SW 1271 (cell line): ENCODE data around the gene RGS12.
"Not testable (repeated sequence)": the region's sequence is repeated elsewhere in the genome, so short reads cannot be mapped to it uniquely, and the experiment has no call there.

ENCODE experiments used
- DNase-seq, 2 experiments: peaks; one replicate each; lab custom pipeline; 2025; lab: John Stamatoyannopoulos, UW

RGS12 gene

DNA sequence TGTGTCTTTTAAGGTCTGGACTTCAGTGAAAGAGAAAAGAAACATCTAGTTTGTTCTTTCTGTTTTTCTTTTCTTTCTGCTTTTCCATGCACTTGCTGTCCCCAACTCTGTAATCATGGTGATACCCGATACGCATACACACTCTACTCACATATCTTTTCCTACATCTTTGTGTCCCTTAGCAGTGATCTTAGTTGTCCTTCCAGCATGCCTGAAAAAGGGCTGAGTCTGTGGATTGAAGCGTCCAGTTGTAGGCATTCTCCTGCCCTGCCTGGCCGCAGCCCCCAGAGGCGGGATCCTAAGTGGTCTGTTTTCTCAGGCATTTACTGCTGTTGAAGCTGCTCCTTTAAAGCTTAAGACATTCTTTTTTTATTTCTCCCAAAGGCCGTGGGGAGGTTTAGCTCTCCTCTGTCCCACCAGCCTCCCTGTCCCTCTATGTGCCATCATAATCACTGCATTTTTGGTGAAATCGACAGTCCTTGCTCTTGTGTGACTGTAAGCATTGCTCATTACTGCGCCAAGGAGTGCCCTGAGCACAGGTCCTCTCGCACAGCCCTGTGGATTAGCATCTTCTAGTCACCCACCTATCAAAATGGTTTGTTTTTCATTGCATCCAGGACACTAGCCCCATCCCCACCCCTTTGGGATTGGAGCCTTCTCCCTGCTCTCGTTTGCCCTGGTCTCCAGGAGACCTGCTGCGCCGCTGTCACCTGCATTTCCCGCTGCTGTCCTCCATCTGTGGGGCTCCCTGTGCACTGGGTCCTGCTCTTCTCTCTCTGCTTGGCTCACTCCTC is 4.4 kb downstream of the RGS12 start:
- no peak for DNase-seq

DNA sequence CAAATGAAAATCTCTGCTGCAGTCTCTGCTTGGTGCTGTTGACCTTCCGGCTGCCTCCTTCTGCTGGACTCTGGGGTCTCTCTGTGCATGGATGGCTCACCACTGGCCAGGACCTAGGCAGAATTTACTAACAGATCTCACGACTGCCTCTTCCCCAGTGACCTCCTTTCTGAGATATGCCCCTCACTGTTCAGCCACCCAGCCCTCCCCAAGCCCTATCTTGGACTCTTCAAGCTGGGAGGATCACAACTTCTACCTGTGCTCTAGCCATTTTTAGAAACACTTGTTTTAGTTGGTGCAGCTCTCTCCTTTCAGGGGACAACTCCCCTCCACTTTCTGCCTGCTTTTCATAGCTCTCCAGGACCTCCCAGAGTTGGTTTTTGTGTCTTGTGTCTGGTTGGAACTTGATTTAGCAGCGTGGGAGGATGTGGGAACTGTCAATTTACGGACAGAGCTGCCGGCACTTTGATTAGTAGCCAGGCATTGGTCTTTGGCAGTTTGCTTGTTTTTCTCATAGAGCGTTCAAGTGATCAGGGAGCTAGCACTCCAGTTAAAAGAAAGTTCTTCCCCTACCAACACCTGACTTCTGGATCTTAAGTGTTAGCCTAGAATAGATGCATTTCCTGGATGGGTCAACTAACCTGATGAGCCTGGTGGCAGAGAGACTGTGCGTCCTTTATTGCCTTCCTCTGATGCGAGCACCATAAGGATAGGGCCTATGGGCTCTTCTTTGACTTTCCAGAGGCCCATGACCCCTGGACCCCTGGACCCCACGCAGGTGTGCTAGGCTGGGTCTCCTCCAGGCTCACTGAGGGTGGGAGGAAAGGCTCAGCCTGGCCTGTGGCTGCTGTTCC is 6.5 kb downstream of the RGS12 start:
- DNase-seq = no peak

DNA sequence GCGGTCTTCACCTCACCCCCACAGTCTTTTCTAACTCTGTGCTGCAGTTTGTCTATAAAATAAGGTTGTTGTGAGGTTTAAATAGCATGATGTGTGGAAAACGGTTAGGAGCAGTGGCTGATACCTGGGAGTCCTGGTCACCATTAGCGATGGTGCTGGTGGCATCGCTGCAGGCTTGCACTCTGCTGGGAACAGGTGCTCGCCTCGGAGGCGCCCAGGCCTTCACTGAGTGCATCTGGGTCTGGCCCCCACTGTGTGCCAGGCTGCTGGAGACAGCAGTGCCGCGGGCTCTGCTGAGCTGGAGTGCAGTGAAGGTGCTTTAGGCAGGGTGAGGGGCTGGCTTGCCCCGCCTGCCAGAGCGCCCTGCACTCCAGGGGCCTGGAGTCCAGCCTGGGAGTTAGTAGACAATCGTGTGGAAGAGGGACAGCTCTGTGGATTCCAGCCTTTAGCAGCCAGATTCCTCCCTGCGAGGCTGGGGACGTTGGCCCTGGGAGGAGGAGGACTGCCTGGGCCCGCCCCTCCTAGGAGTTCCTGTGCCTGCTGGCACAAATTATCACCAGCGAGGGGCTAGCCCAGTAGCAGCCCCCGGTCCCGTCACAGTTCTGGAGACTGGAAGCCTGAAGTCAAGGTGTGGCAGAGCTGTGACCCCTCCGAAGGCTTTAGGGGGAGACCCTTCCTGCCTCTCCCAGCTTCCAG is 7.3 kb downstream of the RGS12 start:
- no peak for DNase-seq

DNA sequence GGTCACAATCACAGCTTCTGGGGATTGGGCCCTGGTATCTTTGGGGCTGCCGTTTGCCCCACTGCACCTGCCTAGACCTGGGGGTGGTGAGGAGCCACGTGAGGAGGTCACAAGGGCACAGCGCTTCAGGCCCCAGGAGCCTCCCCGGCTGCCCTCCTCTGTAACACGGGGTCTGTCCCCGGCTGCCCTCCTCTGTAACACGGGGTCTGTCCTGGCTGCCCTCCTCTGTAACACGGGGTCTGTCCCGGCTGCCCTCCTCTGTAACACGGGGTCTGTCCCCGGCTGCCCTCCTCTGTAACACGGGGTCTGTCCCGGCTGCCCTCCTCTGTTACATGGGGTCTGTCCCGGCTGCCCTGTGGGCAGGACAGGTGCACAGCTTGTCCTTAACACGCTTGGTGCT is 8.1 kb downstream of the RGS12 start:
- not testable (repeated sequence) for DNase-seq

DNA sequence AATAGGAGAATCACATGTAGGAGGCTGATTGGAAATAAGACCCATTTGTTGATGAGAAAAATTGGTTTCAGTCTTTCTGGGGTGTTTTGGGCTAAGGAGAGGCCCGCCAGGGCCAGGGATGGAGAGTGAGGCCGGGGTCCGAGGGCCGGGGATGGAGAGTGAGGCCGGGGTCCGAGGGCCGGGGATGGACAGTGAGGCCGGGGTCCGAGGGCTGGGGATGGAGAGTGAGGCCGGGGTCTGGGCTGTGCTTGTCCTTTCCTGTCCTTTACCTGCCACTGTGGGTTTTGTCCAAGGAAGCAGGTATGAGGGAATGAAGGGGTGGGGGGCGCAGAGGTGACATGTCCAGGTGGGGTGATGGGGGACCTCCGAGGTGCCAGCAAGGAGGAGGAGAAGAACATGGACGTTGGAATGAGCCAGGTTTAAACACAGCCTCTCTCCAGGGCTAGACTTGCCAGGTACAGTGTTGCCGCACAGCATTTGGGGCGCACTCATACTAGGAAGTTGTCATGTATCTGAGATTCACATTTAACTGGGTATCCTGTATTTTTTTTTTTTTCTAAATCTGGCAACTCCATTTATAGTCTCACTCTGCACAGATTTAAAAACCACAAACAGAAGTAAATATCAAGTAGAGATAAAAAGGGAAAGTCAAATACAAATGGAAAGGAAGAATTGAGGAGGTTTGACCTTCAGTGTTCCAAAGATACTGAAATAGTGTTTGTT is 8.8 kb downstream of the RGS12 start:
- no peak for DNase-seq

DNA sequence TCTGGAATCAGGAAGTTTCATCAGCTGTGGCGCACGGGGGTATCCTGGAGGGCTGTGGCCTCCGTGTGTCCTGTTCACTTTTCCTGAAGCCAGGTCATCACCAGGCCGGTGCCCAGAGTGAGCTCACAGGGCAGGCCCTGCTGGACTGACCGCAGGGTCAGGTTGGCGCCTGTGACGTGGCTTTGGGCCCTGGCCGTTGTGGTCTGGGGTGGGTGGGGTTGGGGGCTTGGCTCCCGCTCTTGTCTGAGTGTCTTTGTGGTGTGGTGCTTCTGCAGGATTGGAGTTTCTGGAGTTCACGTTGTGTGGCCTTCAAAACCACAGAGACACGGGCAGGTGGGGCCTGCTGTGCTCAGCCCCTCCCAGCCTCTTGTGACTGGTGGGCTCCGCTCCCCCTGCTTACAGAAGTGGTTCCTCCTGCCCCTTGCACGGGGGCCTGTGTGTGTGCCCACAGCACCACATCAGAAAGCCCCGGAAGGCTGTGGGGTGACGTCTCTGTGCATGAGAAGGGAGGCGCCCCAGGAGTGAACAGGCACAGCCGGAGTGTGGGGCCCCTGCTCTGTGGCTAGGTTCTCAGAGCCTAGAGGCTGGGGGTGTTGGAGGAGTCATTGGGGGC is 9.5 kb downstream of the RGS12 start:
- DNase-seq = no peak

DNA sequence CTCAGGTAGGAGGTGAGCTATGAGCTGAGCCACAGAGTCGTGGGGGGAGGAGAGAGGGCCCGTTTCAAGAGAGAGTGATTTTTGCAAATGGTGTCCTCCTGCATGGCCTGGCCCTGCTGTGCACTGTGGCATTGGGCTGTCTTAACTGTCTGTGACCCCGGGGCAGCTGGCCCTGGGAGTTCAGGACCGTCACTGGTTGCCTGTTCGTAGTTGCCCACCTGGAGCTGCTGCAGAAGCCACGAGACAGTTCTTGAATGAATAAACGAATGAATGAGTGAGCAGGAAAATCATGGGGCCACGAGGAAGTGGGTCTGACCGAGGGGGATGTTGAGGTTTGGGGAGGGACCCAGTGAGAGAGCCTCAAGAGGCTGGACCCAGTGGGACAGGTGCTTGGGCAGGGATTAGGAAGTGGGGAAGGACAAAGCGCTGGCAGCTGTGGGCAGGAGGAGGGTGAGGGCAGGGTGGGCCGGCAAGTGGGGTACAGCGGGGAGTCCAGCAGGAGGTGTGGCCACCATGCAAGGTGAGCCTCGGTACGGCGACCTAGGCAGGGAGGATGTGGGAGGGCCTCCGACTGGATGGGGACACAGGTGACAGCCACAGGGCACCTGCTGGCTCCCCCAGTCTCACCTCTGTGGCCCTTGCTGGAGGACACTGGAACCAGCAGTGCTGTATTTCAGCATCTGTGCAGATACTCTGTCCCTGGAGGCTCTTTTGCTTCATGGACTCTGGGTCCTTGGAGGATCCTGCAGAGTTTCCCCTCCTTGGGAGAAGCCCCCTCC is 10.2 kb downstream of the RGS12 start:
- DNase-seq = no peak

DNA sequence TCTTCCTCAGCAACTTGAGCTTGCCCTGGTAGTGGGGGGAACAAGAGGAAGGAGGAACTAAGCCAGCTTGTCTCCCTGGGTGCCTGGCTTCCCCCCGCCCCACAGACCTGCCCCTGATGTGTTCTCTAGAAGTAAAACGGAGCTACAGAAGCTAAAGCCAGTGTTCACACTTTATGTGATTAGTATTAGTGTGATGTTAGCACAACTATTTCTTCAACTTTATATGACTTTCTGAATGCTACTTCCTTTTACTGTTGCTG is 10.7 kb downstream of the RGS12 start:
- DNase-seq = no peak

DNA sequence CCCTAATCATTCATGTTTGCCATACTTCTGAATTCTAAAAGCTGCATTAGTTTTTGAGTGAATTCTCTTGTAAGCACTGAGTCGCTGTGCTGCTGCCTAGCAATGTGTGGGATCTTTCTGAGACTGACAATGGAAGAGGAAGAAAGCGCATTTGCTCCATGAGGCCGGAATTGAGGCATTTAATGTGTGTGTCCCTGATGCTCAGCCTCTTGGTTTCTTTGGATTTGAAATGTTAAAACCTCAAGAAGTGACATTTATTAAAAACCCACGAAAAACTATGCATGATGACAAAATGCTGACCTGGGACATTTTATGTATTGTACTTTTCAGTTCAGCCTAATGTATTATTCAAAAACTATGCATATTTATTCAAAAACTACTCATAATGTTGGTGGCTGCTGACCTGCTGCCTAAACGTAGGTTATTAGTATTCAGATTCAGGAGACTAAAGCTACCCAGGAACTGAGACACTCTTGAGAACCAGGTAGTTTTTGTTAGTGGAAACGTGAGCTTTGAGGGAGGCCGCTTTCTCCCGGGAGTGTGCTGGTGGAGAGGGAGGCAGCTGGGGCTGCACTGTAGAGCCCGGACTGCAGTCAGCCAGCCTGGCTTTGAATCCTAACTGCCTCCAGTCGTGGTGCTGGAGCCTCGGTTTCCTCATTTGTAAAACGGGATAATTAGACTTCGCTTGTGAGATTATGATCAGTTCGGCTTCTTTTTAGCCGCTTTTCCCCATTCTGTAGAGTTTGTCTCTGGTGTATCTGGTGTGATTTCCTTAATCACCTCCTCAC is 11.3 kb downstream of the RGS12 start:
- no peak for DNase-seq

DNA sequence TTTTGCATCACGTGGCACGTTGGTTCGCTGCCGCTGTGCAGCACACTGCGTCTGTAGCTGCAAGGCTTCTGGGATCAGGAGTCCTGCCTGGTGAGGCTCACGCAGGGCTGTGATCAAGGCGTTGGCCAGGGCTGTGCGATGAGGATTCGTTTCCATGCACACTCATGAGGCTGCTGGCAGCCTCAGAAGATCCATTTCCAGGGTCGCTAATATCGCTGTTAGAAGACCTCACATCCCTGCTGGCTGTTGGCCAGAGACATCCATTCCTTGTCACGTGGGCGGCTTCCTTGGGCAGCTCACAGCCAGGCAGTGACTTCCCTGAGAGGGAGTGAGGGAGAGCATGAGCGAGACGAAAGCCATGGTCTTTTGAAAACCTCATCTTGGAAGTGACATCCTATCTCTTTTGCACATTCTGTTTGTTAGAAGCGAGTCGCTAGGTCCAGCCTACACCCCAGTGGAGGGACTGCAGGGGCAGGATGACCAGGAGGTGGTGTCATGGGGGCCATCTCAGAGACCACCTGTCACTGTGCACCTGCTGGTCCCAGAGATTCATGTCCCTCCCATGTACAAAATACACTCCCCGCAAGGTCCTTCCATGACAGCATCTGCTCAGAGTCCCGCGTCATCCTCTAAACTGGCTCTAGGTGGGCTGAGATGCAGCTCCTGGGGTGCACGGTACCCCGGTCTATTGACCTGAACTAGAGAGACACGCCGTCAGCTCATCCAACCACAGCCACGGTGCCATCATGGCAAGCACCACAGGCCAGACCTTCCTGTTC is 12.2 kb downstream of the RGS12 start:
- DNase-seq = no peak

DNA sequence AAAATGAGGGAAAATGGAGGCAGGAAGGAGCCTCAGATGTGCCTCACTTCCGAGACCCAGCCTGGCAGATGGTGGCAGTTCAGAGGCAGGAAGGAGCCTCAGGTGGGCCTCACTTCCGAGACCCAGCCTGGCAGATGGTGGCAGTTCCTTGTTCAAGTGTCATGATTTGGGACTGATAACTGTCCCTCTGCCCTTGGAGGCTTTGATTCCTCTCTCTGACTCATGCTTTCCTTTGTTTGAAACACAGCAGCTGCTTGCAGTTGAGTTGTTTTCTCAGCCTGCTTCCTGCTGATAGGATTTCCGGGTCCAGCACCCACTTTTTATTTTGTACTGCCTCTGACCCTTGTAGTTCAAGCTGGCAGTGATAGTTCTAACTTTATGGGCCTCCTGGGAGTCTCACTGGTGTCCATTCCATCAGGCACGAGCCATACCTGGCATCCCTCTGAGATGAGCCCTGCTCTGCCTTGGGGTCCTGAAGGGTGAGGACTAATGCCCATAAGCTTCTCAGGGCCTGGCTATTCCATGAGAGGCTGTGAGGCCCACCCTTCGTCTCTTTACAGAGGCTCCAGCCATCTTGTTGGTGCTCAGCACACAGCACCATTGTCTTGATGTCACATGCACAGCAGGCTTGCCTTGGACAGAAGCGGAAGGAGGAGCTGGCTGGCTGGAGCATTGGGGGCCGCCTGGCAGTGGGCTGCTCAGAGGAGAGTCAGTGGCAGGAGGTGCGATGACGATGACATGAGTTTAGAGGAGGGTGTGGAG is 13.0 kb downstream of the RGS12 start:
- DNase-seq = no peak

DNA sequence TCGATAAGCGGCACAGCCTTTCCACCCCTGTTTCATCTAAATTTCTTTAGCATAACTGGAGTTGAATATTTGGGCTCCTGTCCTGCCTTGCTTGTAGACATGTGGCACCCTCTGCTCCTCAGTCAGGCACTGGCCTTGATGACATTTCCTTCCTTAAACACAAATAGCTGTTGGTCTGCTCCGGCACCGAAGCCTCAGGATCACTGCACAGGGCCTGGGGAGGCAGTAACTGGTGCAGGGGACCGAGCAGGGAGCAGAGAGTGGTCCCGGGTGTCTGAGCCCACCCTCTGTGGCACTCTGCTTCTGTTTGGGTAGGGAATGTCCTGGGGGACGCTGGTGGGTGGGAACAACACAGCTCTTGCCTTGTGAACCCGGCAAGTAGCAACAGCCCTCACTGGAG is 13.6 kb downstream of the RGS12 start:
- DNase-seq = no peak

DNA sequence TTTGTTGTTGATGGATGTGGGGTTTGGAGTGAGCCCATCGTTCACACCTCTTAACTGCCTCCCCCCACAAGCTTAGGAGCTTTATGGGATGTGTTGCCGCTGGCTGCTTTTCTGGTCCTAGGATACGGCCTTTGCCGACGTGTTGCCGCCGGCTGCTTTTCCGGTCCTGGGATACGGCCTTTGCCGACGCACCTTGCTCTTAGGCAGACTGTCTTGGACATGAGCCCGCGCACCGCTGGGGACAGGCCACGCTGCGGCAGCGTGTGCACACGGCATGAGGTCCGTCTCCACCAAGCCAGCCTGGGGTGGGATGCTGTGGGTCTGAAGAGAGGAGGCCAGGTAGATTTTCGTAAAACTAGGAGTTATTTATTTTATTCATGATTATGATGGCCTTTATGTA is 14.2 kb downstream of the RGS12 start:
- DNase-seq = no peak

DNA sequence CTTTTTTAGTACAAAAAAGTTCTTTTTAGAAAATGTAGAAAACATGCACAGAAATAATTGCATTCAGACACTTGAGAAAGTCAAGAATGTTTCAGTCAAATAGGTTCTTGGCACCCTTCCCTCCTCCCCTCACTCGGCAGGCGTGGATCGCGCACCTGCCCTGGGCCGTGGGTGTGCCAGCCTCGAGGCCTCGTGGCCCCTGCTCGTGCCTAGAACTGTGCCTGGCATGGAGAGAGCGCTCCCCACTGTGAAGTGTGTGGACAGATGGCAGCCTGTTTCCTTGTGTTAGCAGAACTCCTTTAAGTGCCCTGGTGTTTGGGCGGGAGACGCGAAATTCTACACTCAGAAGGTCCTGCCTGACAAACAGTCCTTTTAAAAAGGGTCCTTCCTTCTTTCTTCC is 14.7 kb downstream of the RGS12 start:
- DNase-seq = no peak

DNA sequence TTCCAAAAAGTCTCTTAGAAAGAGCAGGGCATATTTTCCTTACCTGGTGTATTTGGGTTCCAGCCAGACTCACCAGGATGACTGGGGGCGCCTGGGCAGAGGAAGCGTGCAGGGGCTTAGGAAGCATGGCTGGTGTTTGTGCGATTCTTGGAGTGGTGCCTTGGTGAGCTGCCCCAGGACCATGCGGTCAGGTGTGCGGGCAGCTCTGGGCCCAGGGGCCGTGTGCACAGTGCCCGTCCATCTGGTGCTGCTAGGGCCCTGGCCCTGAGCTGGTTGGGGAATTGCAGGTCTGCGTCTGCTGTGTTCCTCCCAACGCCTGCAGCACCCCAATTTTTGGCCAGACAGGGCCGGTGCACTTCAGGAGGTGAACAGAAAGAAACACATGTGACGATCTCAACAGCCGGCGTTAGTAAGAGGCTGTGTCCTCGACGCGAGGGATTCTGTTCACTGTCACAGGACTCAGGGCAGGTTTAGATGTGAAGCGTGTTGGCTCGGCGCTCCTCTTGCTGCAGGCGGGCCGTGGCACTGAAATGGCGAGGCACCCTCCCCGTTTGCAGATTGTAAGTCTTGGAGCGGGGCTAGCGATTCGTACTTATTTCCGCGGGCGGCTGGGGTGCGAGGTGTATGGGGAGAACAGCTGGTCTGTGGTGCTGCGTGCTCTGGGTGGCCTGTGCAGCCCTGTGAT is 15.2 kb downstream of the RGS12 start:
- no peak for DNase-seq

DNA sequence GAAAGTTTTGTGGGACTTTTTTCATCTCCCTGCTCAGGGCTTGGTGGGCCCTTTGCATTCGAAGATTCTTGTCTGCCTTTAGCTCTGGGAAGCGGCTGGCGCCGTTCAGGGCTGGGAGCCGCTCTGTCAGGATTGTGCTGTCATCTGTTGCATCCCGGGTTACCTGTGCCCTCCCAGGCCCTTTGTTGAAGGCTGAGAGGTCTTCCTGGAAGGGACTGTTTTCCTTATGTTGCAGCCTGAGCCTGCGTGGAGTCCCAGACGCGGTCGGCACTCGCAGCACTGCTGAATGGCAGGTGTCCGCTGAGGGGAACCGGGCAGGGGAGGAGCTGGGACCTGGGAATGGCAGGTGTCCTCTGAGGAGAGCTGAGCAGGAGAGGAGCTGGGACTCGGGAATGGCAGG is 15.9 kb downstream of the RGS12 start:
- no peak for DNase-seq

DNA sequence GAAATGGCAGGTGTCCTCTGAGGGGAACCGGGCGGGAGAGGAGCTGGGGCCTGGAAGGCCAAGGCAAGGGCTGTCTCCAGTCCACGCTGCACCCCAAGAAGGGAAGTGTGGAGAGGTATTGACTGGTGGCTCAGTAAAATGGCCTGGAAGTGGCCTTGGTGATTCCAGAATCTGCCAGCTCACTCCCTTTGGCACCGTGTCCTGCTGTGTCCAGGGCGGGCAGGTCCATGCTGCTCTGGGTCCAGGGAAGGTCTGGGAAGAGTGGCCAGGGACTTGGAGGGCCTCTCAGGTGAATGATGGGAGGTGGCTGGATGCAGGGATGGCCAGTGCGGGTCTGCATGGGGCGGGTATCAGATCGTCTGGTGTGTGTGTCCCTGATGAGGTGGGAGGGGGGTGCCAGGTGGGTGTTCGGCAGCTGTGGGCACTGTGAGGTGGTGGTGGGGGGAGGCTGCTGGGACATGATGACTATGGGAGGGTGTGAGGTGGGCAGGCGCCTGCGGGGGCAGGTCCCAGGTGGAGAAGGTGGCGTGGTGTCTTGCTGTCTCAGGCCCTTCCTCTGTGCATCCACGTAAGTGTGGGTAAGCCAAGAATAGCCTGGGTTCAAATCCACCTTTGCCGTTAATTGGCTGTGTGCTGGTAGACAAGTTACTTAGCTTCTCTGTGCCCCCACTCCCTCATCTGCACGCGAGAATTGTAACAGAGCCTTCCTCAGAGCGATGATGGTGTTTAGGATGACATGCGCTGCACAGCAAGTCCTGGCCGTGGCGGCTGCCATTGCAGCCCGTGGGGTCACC is 17.7 kb downstream of the RGS12 start:
- DNase-seq = no peak

DNA sequence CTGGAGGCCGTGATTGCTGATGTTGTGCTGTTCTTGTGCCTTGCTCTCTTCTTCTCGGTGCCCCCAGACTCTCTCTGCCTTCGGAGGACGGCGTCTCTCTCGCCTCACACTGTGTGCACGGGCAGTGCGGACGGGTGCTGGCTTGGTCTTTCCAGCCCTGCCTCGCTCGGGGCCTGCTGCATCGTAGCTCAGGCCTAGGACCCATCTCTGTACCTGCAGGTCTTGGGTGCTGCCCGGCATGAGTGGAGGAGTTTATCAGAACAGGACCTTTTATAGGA is 18.2 kb downstream of the RGS12 start:
- DNase-seq = no peak
